ENCODE data around the gene HOXA10.

The HOXA10 gene

DNA sequence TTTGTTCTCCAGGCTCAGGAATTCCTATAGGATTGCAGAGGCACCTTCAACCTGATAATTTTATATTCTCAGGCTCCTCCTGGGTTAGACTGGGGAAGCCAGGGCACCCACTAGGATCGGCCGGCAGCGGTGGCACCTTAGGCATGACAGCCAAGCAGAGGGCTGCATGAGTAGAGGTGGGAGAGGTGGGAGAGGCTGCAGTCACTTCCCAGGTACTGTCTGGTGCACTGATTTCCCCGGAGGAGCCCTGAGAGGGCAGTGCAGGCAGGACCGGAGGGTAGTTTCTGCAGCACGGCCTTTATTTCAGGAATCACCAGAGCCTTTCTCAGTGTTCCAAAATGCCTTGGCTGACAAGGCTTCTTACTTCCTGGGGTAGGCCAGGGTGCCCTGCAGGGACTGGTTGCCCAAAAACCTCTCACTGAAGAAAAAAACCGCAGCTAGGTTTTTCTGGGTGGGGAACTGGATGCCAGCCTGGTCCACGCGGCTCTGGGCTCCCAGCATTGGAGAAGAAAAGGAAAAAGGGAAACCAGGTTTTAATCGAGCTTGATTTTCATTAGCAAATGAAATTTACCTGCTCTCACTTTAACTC, 29.3 kb upstream of the HOXA10 start:
- no peak overlapping the region for H3K4me3 ChIP-seq (replicated peaks; ENCODE audit: low read depth, low read length)
- no peak for DNase-seq (ENCODE audit: low read depth)

DNA sequence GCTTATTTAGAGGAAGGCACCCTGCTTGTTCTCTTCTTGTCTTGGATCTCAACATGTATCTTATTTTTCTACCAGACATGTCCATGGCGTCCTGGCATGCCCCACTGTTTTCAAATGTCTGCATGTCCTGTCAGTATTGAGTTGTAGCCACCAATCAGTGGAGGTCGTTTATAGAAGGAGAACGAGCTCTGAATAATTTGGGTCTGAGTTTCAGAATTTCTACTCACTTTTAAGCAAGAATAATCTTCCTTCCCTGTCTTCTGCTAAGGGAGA, 28.7 kb upstream of the HOXA10 start:
- H3K4me3 ChIP-seq (replicated peaks; ENCODE audit: low read depth, low read length) = no peak overlapping the region
- TF ChIP-seq, protein P1, sequence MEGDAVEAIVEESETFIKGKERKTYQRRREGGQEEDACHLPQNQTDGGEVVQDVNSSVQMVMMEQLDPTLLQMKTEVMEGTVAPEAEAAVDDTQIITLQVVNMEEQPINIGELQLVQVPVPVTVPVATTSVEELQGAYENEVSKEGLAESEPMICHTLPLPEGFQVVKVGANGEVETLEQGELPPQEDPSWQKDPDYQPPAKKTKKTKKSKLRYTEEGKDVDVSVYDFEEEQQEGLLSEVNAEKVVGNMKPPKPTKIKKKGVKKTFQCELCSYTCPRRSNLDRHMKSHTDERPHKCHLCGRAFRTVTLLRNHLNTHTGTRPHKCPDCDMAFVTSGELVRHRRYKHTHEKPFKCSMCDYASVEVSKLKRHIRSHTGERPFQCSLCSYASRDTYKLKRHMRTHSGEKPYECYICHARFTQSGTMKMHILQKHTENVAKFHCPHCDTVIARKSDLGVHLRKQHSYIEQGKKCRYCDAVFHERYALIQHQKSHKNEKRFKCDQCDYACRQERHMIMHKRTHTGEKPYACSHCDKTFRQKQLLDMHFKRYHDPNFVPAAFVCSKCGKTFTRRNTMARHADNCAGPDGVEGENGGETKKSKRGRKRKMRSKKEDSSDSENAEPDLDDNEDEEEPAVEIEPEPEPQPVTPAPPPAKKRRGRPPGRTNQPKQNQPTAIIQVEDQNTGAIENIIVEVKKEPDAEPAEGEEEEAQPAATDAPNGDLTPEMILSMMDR (IDR thresholded peaks at IDR 0.05; ENCODE audit: low read length, missing control alignments) = no peak
- no peak for DNase-seq (ENCODE audit: low read depth)

More for the DNA sequence above, 29.3 kb upstream of the HOXA10 start:
- TF ChIP-seq, protein P1 (IDR thresholded peaks at IDR 0.05; ENCODE audit: low read length, missing control alignments) = no peak

DNA sequence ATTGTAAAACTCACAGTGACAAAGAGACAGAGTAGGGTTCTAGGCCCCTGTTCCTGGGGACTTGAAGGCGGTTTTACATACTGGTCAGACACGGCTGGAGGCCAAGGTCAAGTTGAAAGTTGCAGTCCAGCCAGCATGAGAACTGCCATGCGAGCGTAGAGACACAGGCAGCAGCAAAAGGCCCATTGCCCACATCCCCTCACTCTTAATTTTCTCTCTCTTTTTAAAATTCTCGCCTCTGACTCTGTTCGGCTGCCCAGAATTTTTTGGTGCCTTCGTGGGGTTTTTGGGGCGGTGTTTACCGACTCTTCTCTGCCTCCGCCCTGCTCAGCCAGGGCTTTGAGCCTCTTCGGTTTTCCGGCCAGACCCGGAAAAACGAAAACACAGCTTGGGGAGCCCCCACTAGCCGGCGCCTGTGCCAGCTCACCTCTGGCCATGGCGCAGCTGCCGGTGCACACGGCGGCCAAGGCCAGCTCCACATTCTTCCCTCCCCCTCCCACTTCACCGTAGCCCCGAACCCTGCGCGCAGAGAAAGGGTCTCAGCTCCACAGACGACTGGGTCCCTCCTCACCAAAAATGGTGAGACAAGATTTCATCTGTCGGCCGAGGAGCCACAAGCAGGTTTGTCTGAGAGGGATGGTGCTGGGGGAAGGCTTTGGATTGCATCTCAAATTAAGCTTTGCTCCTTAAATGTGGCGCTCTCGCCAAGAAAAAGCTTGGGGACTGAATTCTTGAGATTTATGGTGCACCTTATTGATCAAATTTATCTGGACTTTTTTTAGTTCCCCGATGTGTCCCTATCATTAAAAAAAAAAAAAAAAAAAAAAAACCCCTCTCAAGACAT, 28.1 kb upstream of the HOXA10 start:
- TF ChIP-seq, protein P1 (IDR thresholded peaks at IDR 0.05; ENCODE audit: low read length, missing control alignments) = no peak
- DNase-seq (ENCODE audit: low read depth) = no peak

DNA sequence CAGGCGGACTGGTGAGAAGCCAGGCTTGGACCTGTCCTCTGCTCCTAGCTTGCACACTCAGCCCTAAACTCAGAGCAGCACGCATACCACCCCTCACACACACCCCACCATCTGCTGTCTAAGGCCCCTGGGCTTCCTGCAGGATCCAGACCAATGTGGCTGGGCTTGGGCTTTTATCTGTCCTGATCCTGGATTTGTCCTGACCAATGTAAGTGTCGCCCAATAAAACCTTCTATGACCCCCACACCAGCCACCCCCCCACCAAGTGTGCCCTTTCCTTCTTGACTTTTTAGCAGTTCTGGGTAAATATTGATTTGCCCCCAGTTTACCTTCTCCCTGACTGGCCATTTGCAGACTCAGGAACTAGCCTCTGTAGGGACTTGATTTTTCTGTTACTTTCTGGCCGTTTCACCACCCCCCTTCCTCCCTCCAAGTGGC, 27.5 kb upstream of the HOXA10 start:
- no peak overlapping the region for H3K4me3 ChIP-seq (replicated peaks; ENCODE audit: low read depth, low read length)
- TF ChIP-seq, protein P1 (IDR thresholded peaks at IDR 0.05; ENCODE audit: low read length, missing control alignments) = no peak
- no peak for DNase-seq (ENCODE audit: low read depth)

More for the DNA sequence above, 28.1 kb upstream of the HOXA10 start:
- no peak overlapping the region for H3K4me3 ChIP-seq (replicated peaks; ENCODE audit: low read depth, low read length)

DNA sequence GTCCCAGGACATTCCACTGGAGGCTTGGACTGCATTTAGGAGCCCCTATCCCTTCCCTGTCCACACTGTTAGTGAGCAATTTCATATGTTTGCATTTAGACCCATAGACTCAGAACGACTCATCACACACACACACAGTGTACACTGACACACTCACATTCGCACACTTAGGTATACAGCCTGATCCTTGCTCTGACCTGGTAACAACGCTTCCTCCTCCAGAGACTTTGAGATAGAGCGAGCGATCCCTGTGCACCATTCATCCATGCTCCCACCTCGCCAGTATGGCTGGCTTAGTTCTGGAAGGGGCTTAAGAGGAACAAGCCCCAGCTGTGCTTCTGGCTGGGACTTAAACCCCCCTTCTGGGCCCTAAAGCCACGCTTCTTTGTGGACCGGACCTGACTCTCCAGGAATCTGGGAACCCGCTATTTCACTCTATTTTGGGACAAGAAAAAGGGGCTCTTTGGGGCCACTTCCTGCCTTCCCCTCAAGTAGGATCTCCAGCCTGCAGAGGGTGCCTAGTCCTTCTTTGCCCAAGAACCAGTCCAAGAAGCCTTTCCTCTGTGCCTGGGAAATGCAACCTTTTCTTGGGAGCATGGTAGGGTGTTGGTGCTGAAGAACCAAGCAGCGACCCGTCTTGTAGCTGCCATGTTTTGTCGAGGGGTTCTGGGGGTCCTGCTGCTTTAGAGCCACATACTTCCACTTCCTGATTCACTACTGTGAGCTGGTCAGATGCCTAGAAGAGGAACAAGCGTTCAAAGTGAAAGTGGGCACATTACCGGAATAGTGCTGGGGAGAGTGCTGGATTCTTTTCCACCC, 26.9 kb upstream of the HOXA10 start:
- no peak for DNase-seq (ENCODE audit: low read depth)
- H3K4me3 ChIP-seq (replicated peaks; ENCODE audit: low read depth, low read length) = no peak overlapping the region
- TF ChIP-seq, protein P1 (IDR thresholded peaks at IDR 0.05; ENCODE audit: low read length, missing control alignments) = no peak

DNA sequence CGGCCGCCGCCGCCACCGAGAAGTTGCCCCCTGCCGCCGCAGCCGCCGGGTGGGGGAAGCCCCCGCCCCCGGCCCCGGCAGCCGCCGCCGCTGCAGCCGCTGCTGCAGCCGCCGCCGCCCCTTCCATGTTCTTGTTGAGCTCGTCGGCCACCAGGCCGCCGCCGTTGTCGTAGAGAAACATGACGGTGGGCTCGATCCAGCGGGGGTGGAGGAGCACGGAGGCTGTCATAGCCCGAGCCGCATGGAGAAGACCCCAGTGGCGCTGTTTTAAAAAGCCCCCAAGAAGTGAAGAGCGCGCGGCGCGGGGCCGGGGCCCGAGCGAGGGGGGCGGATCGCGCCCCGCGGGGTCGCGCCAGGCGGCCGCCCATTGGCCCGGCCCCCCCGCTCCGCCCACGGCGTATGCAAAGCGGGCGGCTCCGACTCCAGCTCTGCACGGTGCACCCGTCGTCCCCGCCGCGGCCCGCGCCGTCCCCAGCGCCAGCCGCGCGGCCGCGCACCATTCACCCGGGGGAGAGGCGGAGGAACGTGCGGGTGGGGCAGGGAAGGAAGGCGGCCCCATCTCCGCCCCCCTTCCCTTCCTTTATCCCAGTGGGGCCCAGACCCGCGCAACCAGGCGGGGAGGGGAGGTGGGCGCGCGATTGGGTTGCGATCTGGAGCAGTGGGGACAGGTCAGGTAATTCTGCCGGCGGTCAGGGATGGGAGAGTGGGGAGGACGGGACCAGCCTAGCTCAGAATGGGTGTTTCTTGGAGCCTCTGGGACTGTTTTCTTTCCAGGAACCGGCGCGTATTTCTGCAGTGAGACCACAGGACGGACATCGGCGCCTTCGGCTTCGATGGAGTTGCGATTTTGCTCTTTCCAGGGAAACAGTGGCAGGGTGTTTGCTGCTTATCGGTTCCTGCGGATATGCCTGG, 26.0 kb upstream of the HOXA10 start, which contains the start of gene HOXA13:
Gene HOXA13, minus strand, starts transcription at position 243 of the 912 bp plus-strand sequence. Its CDS starts 14 bp downstream, at position 229.
- TF ChIP-seq, protein P1 (IDR thresholded peaks at IDR 0.05; ENCODE audit: low read length, missing control alignments) = no peak
- no peak for DNase-seq (ENCODE audit: low read depth)
- H3K4me3 ChIP-seq (replicated peaks; ENCODE audit: low read depth, low read length) = no peak within 1 kb of the TSS

All from fibroblast of pulmonary artery (primary cell).